Panc1 (cell line): Measurements from ENCODE around the gene OR51I1. TPM values are rescaled to one million over a fixed set of nuclear protein-coding genes. Genes with fewer than 3 reads are reported as not detected.

Source experiments
- ATAC-seq: fragments of 200-7000 bp; cut with Tn5 transposase; 2 replicates; pipeline ENCODE4 v1.9.1; 2020; ENCODE audit warnings: mild to moderate bottlenecking, moderate library complexity
- BruUV-seq: library from RNA; stranded (reverse); fragments of 400-500 nt; replicated peaks from 2 replicates; lab custom pipeline; 2021; lab: Mats Ljungman, UMichigan
- CTCF ChIA-PET: fragments of 300-600 bp; sonication (Branson Sonifier 250); formaldehyde crosslinking; loops from one replicate; lab custom pipeline; 2022; ENCODE audit warnings: antibody characterized with exemption; lab: Charles Lee
- POLR2A ChIA-PET: fragments of 300-600 bp; sonication (Branson Sonifier 250); formaldehyde crosslinking; loops from one replicate; lab custom pipeline; 2022; ENCODE audit warnings: antibody characterized with exemption; lab: Charles Lee
- DNase-seq: peaks from one replicate; pipeline ENCODE4 v3.0.0-alpha.2; 2010; ENCODE audit warnings: low read depth, low spot score
- H3K27ac ChIP-seq: 2 replicates; pipeline ENCODE4 v1.5.1; 2011; ENCODE audit warnings: mild to moderate bottlenecking, low read length, inconsistent platforms
- H3K27me3 ChIP-seq: fragments of 200-500 bp; sonication (Bioruptor generic); 2 replicates; pipeline ENCODE4 v1.6.0; 2014; ENCODE audit warnings: low read length, inconsistent platforms; ENCODE audit not compliant: control insufficient read depth, insufficient read depth
- H3K36me3 ChIP-seq: fragments of 200-500 bp; sonication (Bioruptor generic); 2 replicates; pipeline ENCODE4 v1.5.1; 2014; ENCODE audit warnings: inconsistent platforms, mild to moderate bottlenecking, low read length, moderate library complexity; ENCODE audit not compliant: control insufficient read depth, insufficient read depth
- H3K4me1 ChIP-seq: 2 replicates; pipeline ENCODE4 v1.5.1; 2011; ENCODE audit warnings: inconsistent platforms, mild to moderate bottlenecking, low read length, moderate library complexity; ENCODE audit not compliant: control insufficient read depth, insufficient read depth
- H3K4me3 ChIP-seq, 2 experiments: 2 replicates each; pipeline ENCODE4 v1.5.1; 2011 to 2012; ENCODE audit warnings: low read depth in 2 of 2, low read length in 2 of 2, mild to moderate bottlenecking in 2 of 2, inconsistent platforms in 1 of 2, moderate library complexity in 1 of 2
- H3K9me3 ChIP-seq: fragments of 200-500 bp; sonication (Bioruptor generic); 2 replicates; pipeline ENCODE4 v1.5.1; 2014; ENCODE audit warnings: low read depth, mild to moderate bottlenecking, inconsistent platforms, low read length, moderate library complexity; ENCODE audit not compliant: control insufficient read depth, insufficient read depth
- POLR2AphosphoS5 ChIP-seq: IDR thresholded peaks from 2 replicates; pipeline ENCODE4 v1.6.1; 2012; ENCODE audit warnings: mild to moderate bottlenecking, low read depth, low read length, moderate library complexity
- SIN3A ChIP-seq: IDR thresholded peaks from 2 replicates; pipeline ENCODE4 v1.6.1; 2012; ENCODE audit warnings: low read depth, mild to moderate bottlenecking, low read length, moderate library complexity, borderline replicate concordance; ENCODE audit not compliant: insufficient read depth
- TCF7L2 ChIP-seq: IDR thresholded peaks from 2 replicates; pipeline ENCODE4 v1.6.1; 2011; ENCODE audit warnings: mild to moderate bottlenecking, low read depth, low read length, inconsistent platforms
- in situ Hi-C: cut with HindIII; loops from 2 replicates; pipeline ENCODE4 v1.10.0; 2016; ENCODE audit warnings: low sequenced_read_pairs, low pct_unique_long_range_greater_than_20kb
- intact Hi-C: fragments of 100-400 bp; cut with micrococcal nuclease; formaldehyde crosslinking; loops from one replicate; pipeline ENCODE4 v1.10.0; 2022; ENCODE audit not compliant: unreplicated experiment
- total RNA-seq: library from RNA; stranded (reverse); gene quantifications from one replicate; pipeline ENCODE4 v1.2.1, GENCODE V29; 2021; ENCODE audit not compliant: unreplicated experiment
- TF ChIP-seq, protein P1 (sequence below): fragments of 450-650 bp; IDR thresholded peaks from 2 replicates; pipeline ENCODE4 v1.5.1; 2017; ENCODE audit warnings: mild to moderate bottlenecking
- TF ChIP-seq, protein P2 (sequence below), 2 experiments: IDR thresholded peaks; 2 replicates each; pipeline ENCODE4 v1.6.1; 2011 to 2012; ENCODE audit warnings: low read depth in 2 of 2, control low read depth in 1 of 2, low read length in 1 of 2, mild to moderate bottlenecking in 1 of 2, moderate library complexity in 1 of 2; ENCODE audit not compliant: insufficient read depth in 1 of 2

OR51I1 gene
- total RNA-seq, 1 experiment from 2014 or later = not detected

DNA sequence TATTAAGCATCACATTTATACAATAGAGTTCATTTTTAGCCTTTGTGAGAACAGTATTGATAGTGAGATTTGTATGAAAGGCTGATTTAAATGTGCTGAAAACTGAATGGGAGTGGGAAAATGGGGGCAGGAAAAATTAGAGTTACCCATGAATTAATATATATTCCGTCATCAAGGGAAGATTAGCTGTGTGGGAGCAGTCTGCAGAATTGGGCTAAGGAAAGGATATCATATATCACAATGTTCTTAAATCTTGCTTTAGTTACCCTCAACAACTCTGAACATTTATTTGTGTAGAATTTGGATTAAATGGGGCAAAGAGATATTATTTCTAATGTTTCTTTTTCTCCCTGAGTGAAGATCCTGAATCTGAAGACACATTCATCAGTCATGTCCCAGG lies 19.5 kb downstream of the OR51I1 start, which contains the start of gene OR51Q1:
Gene OR51Q1 (plus strand): TSS at position 301 of the 400 bp plus-strand sequence. CDS start 90 bp downstream, at position 391.
- Histone ChIP-seq H3K27me3 (peaks cover 4% of the 10 kb centered on the region; the same call in 1 of the 2 replicates), H3K4me3 (no peak within 1 kb of the TSS), H3K36me3 (no peaks in the 10 kb centered on the region), H3K4me1 (no peaks in the 10 kb centered on the region), H3K9me3 (no peaks in the 10 kb centered on the region), H3K27ac (no peak within 1 kb of the TSS)
- ATAC-seq (no peak), DNase-seq (no peak)
- intact Hi-C loops = no loop called here
- POLR2A ChIA-PET = no interaction called here
- in situ Hi-C loops = no loop called here
- TF ChIP-seq TCF7L2 (no peak), POLR2AphosphoS5 (no peak), SIN3A (no peak)
- TF ChIP-seq, protein P1, sequence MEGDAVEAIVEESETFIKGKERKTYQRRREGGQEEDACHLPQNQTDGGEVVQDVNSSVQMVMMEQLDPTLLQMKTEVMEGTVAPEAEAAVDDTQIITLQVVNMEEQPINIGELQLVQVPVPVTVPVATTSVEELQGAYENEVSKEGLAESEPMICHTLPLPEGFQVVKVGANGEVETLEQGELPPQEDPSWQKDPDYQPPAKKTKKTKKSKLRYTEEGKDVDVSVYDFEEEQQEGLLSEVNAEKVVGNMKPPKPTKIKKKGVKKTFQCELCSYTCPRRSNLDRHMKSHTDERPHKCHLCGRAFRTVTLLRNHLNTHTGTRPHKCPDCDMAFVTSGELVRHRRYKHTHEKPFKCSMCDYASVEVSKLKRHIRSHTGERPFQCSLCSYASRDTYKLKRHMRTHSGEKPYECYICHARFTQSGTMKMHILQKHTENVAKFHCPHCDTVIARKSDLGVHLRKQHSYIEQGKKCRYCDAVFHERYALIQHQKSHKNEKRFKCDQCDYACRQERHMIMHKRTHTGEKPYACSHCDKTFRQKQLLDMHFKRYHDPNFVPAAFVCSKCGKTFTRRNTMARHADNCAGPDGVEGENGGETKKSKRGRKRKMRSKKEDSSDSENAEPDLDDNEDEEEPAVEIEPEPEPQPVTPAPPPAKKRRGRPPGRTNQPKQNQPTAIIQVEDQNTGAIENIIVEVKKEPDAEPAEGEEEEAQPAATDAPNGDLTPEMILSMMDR = no peak
- TF ChIP-seq, protein P2, sequence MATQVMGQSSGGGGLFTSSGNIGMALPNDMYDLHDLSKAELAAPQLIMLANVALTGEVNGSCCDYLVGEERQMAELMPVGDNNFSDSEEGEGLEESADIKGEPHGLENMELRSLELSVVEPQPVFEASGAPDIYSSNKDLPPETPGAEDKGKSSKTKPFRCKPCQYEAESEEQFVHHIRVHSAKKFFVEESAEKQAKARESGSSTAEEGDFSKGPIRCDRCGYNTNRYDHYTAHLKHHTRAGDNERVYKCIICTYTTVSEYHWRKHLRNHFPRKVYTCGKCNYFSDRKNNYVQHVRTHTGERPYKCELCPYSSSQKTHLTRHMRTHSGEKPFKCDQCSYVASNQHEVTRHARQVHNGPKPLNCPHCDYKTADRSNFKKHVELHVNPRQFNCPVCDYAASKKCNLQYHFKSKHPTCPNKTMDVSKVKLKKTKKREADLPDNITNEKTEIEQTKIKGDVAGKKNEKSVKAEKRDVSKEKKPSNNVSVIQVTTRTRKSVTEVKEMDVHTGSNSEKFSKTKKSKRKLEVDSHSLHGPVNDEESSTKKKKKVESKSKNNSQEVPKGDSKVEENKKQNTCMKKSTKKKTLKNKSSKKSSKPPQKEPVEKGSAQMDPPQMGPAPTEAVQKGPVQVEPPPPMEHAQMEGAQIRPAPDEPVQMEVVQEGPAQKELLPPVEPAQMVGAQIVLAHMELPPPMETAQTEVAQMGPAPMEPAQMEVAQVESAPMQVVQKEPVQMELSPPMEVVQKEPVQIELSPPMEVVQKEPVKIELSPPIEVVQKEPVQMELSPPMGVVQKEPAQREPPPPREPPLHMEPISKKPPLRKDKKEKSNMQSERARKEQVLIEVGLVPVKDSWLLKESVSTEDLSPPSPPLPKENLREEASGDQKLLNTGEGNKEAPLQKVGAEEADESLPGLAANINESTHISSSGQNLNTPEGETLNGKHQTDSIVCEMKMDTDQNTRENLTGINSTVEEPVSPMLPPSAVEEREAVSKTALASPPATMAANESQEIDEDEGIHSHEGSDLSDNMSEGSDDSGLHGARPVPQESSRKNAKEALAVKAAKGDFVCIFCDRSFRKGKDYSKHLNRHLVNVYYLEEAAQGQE (IDR thresholded peaks at IDR 0.05; ENCODE audit: insufficient read depth in 1 of 2, low read depth in 2 of 2, low read length in 1 of 2) = no peak
- CTCF ChIA-PET = no interaction called here
- no TSS peak for BruUV-seq

DNA sequence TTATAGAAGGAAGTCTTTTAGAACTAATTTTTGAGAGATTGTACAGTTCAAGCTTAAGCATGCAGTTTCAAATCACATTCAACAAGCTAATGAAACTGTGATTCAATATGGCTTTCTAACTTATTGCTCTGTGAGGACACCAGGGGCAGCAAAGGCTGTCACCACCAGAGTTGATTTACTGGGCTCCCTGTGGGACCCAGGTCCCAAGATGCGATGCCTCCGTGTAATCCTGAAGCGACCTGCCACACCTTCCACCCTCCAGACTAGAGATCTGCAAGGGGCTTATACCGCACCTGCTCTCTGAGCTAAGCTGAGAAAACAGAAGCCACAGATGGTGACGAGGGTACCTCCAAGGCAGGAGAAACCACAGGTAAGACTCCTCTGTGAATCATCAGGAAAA lies 20.3 kb downstream of the OR51I1 start:
- ChIA-PET POLR2A (interaction anchor here (0.7 kb wide), 1 partner anchor 14 kb away, joined by 3 read pairs; no protein-coding TSS in a partner anchor), CTCF (no interaction called here)
- no peak for ATAC-seq
- H3K4me3 ChIP-seq = no peak overlapping the region
- TF ChIP-seq TCF7L2 = no peak
- TF ChIP-seq, protein P2 (IDR thresholded peaks at IDR 0.05; ENCODE audit: insufficient read depth in 1 of 2, low read depth in 2 of 2, low read length in 1 of 2) = no peak
- TF ChIP-seq, protein P1 = no peak
- TF ChIP-seq SIN3A = no peak
- TF ChIP-seq POLR2AphosphoS5 = no peak
- intact Hi-C loops (no loop called here), in situ Hi-C loops (no loop called here)
- no peak for DNase-seq
- peaks cover 4% of the 10 kb centered on the region; the same call in 1 of the 2 replicates for H3K27me3 ChIP-seq
- no peak overlapping the region for H3K27ac ChIP-seq
- H3K9me3 ChIP-seq = no peaks in the 10 kb centered on the region
- BruUV-seq = no TSS peak
- H3K4me1 ChIP-seq = no peaks in the 10 kb centered on the region
- no peaks in the 10 kb centered on the region for H3K36me3 ChIP-seq
